Ishikawa (cell line): ENCODE data around the gene ZNF682.

Experiments
- CEBPB ChIP-seq: IDR thresholded peaks from 2 replicates; pipeline ENCODE4 v1.6.1; 2012
- CREB1 ChIP-seq: IDR thresholded peaks from 2 replicates; pipeline ENCODE4 v1.6.1; 2012; ENCODE audit warnings: low read depth
- EP300 ChIP-seq: IDR thresholded peaks from 2 replicates; pipeline ENCODE4 v1.6.1; 2012; ENCODE audit warnings: borderline replicate concordance
- MAX ChIP-seq: IDR thresholded peaks from 2 replicates; pipeline ENCODE4 v1.6.1; 2012
- NFIC ChIP-seq: IDR thresholded peaks from 2 replicates; pipeline ENCODE4 v1.6.1; 2012
- RAD21 ChIP-seq: IDR thresholded peaks from 2 replicates; pipeline ENCODE4 v1.6.1; 2012; ENCODE audit warnings: low read depth
- REST ChIP-seq: IDR thresholded peaks from 2 replicates; pipeline ENCODE4 v1.6.1; 2012; ENCODE audit warnings: low read depth, mild to moderate bottlenecking
- TAF1 ChIP-seq: IDR thresholded peaks from 2 replicates; pipeline ENCODE4 v1.6.1; 2012; ENCODE audit warnings: low read depth, mild to moderate bottlenecking
- TCF12 ChIP-seq: IDR thresholded peaks from 2 replicates; pipeline ENCODE4 v1.6.1; 2012; ENCODE audit warnings: low read depth
- TEAD4 ChIP-seq: IDR thresholded peaks from 2 replicates; pipeline ENCODE4 v1.6.1; 2012
- USF1 ChIP-seq: IDR thresholded peaks from 2 replicates; pipeline ENCODE4 v1.6.1; 2012
- YY1 ChIP-seq: IDR thresholded peaks from 2 replicates; pipeline ENCODE4 v1.6.1; 2012; ENCODE audit warnings: low read depth

GRCh38 chr19:20078581-20079031, 39.3 kb upstream of the ZNF682 start:
- TF ChIP-seq YY1: no peak
- TF ChIP-seq REST: no peak
- no peak for TF ChIP-seq USF1
- TF ChIP-seq RAD21: no peak
- no peak for TF ChIP-seq MAX
- no peak for TF ChIP-seq TAF1
- TF ChIP-seq EP300: no peak
- TF ChIP-seq NFIC: no peak
- TF ChIP-seq TEAD4: no peak
- no peak for TF ChIP-seq CREB1
- TF ChIP-seq TCF12: no peak
- no peak for TF ChIP-seq CEBPB
